ENCODE results near the gene SIT1.
A peak's percentile ranks its signal among the peaks of the same experiment; 100 is the strongest.
"Not testable (repeated sequence)": the region's sequence is repeated elsewhere in the genome, so short reads cannot be mapped to it uniquely, and the experiment has no call there.

The SIT1 gene

DNA sequence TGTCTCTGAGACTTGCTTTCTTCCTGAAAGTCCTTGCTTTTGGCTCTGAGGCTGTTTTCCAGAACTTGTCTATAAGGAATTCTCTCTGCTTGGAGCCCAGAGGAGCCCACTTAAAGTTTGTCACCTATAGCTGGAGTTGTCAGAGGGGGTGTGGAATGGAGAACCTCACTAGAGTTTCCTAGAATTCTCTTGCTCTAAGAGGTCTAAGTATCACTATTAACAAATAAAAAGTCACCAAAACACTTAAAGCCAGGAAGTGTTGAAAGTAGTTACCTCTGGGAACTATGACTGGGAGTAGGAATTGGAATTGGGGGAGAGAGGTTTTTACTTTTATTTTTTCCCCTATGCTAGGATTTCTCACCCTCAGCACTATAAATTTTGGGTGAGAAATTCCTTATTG, 15.0 kb downstream of the SIT1 start:
- no peak for DNase-seq

- DNase-seq = no peak
Measured at GRCh38 chr9:35629597-35629996, 21.1 kb downstream of the SIT1 start.

GRCh38 chr9:35628389-35628991, 22.2 kb downstream of the SIT1 start:
- DNase-seq = no peak

- DNase-seq = no peak
Measured at GRCh38 chr9:35627575-35627974, 23.2 kb downstream of the SIT1 start.

GRCh38 chr9:35619800-35620158, 31.0 kb downstream of the SIT1 start:
- no peak for DNase-seq

DNA sequence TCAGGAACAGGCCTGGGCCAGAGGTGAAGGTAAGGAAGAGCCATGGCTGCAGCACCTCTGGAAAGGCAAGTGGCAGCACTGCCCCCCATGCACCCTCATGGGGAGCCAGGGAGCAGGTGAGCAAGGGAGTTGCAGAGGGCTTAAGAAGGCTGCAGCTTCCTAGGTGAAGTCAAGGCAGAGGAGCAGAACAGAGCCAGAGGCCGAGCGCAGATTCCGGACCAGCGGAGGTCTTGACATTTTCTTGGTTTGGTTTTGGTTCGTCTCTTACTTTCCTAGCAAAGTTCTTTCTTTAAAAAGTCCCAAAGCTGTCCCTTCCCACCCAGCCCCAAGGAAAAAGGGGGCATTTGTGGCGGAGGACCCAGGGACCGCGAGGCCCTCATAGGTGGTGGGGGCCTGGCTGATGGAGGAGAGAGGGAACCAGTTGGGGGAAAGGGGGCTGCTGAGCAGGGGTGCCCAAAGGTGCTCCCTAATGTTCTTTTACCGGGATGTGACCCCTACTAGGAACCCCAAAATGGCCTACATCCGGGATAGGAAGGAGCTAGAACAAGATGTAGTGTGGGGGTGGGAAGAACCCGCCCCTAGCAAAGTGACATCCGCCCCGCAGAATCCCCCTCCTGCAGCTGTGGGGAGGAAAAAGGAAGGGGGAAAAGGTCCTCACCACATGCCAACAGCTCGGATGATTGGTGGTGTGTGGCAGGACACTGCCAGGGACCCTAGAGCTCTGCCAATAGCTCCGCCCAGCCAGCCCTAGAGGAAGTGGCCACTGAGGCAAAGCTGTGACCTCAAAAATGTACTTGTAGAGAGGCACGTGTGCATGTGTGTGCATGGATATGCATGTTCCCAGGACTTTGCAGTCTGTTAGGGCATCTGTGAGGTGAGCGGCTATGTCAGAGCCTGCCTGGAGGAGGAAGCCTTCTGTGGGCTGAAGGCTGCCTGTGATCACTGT, 31.6 kb downstream of the SIT1 start:
- no peak for DNase-seq

GRCh38 chr9:35618325-35618727, 32.4 kb downstream of the SIT1 start, which contains the start of gene CD72:
CD72 (minus strand) TSS chr9:35618413; CDS start chr9:35618303, 110 bp downstream.
- no peak for DNase-seq

DNA sequence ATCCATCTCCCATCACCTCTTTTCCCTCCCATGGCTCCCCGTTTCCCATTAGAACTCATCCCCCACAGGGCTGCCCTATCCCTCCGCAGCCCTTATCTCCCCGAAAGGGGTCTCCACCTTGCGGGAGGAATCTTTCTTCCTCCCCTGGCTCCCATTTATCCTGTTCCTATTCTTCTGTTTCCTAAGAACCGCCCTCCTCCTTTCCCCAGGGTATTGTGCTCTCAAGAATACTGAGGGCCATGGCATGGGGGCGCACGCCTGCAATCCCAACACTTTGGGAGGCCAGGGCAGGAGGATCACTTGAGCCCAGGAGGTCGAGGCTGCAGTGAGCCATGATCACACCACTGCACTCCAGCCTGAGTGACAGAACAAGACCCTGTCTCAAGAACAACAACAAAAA, 33.2 kb downstream of the SIT1 start:
- no peak for DNase-seq

DNA sequence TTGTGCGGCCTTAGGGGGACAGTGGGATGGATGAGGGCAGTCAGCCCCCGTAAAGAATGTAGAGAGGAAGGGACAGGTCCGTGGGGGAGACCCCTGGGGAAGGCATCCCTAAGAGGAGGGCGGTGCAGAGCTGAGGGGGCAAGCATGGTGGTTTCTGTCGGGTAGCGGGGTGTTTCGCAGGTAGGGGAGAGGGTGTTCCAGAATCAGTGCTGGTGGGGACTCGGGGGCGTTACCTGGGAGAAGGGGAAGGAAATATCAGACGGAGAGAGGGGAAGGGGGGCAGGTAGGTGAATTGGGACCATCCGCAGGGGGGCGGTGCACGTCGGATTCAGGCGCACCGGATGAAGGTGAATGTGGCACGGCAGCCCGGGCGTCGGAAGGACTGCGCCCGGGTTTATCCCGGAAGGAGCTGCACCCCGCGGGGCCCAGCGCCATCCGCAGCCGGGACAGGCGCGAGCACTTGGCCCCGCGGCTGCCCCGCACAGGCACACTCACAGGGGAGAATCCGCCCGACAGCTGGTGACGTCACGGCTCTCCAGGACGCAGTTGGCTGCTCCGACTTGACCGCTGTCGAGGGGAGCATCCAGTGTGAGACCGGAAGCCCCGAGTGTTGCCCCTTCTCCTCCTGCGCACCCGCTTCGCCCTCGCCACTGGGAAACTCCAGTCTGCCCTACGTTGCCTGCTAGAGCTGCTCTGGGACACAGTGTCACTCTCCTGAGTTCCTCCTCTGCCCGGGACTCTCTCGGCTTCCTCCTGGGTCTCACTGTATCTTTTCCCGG, 33.9 kb downstream of the SIT1 start:
- peak; percentile 22 for DNase-seq

DNA sequence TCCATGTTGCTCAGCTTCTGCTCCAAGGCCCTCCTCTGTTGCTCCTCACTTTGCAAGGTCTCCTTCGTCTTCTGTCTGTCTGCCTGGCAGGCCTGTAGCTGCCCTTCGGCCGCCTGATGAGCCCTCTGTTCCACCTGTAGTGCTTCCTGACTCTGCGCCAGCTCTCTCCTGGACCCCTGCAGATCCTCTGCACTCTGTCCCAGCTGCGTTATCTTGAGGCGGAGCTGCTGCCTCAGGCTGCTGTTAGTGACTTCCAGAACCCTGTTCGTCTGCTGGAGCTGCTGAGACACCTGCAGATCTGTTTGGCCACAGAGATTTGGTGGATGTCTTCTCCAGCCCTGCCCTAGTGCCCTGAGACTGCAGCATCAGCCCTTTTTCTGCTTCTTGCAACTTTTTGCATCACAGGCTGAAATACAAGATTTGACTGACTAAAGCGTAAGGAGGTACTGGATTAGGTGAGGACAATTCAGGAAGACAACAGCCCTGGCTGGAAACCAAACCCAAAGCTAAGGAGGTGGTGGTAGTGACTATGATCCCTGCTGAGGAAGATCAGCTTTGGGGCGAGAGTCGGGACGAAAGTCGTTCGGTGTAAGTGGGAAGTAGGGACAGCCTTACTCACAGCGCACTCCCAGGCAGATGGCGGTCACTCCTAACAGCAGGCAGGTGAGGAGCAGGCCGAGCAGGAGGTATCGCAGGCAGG, 34.6 kb downstream of the SIT1 start:
- DNase-seq = peak; percentile 91

- DNase-seq = peak; percentile 47
Measured at GRCh38 chr9:35612843-35613242, 37.9 kb downstream of the SIT1 start.

- DNase-seq = not testable (repeated sequence)
Measured at GRCh38 chr9:35612066-35612465, 38.7 kb downstream of the SIT1 start.

- DNase-seq = peak; percentile 56
Measured at GRCh38 chr9:35611230-35611797, 39.4 kb downstream of the SIT1 start.

DNA sequence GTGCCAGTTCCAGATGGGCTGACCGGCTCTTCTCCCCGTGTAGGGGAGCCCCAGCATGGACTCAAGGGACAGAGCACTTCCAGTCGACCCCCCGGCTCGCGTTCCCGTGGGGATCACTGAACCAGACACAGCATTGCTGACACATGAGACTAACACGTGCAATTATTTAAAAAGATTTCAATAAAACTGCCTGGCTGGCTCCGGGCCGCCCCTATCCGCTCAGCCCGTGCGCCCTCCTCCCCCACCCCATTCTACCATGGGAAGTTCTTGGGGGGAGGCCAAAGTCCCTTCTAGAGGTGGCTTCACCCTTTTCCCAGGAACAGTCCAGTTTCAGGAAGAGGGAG, 40.9 kb downstream of the SIT1 start:
- DNase-seq = no peak

GRCh38 chr9:35609001-35609819, 41.5 kb downstream of the SIT1 start:
- DNase-seq = no peak

- no peak for DNase-seq
Measured at GRCh38 chr9:35608221-35608620, 42.5 kb downstream of the SIT1 start.

GRCh38 chr9:35606726-35607125, 44.0 kb downstream of the SIT1 start:
- DNase-seq = no peak

DNA sequence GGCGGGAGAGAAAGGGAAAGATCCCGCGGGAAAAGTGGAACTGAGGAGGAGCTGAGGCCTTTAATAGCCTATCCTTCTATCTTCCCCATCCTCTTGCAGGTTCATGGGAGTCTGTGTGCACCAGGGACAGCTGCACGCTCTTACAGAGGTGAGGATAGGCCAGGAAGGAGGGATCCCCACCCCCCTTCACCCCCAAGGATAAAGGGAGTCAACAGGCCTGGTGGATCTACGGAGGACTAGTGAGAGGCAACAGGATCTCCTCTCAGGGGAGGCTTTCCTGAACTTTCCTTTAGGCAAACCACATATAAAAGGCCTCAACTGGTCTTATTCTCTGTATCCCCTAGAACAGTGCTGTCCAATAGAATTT, 44.6 kb downstream of the SIT1 start:
- DNase-seq = no peak

DNA sequence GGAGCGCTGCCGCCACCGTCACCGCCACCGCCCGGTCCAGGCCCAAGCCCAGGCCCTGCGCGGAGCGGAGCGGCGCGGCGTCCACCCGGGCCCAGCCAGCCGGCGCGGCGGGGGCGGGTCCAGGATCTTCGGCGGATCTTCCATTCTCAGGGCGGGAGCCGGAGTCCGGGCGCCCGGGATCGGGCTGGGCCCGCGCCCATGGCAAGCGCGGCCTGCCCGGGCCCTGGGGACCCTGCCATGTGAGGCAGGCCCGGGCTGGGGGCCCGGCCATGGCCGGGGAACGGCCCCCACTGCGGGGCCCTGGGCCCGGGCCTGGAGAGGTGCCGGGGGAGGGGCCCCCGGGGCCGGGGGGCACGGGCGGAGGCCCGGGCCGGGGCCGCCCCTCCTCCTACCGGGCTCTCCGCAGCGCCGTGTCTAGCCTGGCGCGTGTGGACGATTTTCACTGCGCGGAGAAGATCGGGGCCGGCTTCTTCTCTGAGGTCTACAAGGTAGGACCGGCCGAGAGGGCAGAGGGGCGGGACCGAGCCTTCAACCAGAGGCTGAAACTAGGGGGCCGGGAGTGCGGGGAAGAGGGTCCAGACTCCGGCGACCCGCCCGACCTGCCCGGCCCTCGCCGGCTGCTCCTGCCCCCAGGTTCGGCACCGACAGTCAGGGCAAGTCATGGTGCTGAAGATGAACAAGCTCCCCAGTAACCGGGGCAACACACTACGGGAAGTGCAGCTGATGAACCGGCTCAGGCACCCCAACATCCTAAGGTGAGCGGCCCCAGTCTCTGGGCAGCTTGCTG, 45.2 kb downstream of the SIT1 start:
- DNase-seq = peak; percentile 24

DNA sequence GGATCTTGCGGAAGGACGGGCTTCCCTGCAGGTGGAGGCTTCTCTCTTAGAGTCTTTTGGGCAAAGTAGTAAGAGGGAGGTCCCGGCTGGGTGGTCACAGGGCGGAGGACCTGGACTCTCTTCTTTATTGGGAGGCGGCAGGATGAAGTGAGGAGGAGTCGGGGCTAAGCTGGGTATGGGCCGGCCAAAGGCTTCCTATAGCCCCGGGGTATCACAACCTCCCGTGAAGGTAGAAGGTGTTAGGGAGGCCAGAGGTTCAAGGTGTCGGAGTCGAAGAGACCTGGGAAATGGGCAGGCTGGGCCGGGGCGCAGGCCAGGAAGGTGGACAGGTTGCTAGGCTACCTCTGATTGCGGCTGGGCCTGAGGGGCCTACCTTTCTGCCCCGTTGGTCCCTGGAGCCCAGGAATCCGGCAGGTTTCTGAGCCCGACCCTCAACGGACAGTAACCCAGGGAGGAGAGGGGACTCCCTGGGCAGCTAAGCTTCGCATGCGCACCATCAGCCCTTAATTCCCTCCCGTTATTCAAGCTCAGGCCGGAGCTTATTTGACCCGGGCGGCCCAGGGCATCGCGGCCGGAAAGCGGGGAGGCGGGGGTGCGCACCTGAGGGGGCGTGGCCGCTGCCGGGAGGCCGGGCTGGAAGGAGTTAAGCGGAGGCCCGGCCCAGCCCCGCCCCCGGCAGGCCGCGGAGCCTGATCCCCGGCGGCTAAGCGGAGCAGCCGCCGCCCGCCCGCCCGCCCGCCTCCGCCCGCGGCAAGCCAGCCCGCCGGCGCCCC, 46.0 kb downstream of the SIT1 start, which contains the start of gene TESK1:
TESK1 (plus strand) TSS at position 685 of the 773 bp plus-strand sequence. CDS start 358 bp downstream, outside the sequence.
- peak; percentile 92 for DNase-seq
